HG03280 (cell line): ENCODE data around the gene PPIA.
"Not testable (repeated sequence)": the region's sequence is repeated elsewhere in the genome, so short reads cannot be mapped to it uniquely, and the experiment has no call there.

Experiments
- ATAC-seq: cut with Tn5 transposase; IDR thresholded peaks from one replicate; pipeline ENCODE4 v1.9.1; 2021; ENCODE audit warnings: mild to moderate bottlenecking, moderate library complexity; ENCODE audit not compliant: unreplicated experiment

Gene PPIA

DNA sequence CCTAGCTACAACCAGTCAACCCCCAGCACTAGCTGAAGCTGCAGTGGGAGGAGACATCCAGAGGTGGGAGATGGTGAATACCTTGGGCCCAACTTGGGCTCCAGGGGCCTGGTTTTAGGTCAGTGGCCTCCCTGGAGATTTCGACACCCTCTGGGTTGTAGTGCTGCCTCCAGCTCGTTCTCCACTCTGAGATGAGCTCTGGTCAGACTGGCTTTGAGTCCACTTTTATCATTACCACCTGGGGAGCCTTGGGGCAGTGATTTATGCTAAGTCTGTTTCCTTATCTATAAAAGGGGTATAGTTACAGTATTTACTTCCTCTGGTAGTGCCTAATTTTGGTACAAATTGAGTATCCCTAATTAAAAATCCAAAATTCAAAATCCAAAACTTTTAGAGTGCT lies 22.8 kb downstream of the PPIA start:
- ATAC-seq = no peak

DNA sequence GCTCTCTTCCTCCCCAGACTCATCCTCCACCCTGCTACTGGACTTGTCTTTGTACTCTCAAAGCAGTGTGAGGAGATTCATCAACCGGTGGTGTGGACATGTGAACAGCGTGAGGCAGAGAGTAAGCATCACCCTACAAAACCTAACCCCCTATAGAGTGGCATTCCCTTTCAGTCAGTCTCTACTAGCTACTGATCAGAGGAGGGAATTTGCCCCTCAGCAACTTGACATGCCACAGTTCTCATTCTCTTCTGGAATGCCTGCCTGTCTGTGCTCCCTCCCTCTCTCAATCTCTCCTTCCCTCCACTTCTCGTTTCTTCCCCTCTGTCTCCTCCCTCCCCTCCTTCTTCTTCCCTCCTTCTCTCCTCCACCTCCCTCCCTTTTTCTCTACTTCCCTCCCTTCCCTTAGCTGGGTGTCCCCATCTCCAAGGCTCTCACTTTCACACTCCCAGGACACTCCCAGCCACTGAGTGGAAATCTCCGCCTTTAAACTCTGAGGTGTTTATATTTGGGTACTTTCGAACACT lies 26.8 kb downstream of the PPIA start:
- no peak for ATAC-seq

GRCh38 chr7:44824894-44825526 lies 28.5 kb downstream of the PPIA start:
- ATAC-seq = no peak

GRCh38 chr7:44827567-44827966 lies 31.1 kb downstream of the PPIA start:
- ATAC-seq = no peak

GRCh38 chr7:44838751-44839150 lies 42.3 kb downstream of the PPIA start:
- no peak for ATAC-seq

GRCh38 chr7:44842675-44843074 lies 46.2 kb downstream of the PPIA start:
- ATAC-seq = not testable (repeated sequence)

DNA sequence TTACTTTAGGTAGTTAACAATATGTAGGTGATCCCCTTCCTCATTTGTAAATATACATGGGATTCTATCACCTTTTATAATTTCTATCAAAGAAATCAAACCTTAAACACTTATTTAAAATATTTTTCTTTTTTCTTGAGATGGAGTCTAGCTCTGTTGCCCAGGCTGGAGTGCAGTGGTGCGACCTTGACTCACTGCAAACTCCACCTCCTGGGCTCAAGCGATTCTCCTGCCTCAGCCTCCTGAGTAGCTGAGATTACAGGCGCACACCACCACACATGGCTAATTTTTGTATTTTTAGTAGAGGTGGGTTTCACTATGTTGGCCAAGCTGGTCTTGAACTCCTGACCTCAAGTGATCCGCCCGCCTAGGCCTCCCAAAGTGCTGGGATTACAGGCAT lies 47.0 kb downstream of the PPIA start:
- not testable (repeated sequence) for ATAC-seq

DNA sequence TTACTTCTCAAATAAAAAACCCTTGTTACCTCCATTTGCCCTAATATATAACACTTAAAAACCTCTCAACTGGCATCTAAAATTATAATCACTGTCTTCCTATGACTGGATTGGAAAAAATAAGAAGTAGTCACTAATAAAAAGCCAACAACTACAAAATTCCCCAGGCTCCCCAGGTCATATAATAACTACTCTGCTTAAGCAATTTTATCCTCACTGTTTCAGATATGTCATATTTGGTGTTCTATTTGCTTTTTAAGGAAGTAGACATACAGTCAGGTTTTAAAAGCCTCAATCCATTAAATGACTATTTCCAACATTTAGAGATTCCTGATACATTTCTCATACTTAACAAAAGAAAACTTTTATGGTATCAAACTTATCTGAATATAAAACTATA lies 49.0 kb downstream of the PPIA start:
- ATAC-seq = no peak

DNA sequence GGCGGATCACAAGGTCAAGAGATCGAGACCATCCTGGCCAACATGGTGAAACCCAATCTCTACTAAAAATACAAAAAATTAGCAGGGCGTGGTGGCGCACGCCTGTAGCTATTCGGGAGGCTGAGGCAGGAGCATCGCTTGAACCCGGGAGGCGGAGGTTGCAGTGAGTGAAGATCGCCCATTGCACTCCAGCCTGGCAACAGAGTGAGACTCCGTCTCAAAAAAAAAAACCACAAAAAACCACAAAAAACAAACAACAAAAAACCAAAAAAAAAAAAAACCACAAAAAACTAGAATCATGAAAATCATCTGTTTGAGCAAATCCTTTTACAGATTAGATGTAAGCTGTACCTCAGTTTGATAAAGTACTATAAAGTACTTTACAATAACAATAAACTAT lies 49.9 kb downstream of the PPIA start:
- ATAC-seq = not testable (repeated sequence)

- ATAC-seq = no peak
These were observed 50.5 kb downstream of the PPIA start for GRCh38 chr7:44846816-44847508.

DNA sequence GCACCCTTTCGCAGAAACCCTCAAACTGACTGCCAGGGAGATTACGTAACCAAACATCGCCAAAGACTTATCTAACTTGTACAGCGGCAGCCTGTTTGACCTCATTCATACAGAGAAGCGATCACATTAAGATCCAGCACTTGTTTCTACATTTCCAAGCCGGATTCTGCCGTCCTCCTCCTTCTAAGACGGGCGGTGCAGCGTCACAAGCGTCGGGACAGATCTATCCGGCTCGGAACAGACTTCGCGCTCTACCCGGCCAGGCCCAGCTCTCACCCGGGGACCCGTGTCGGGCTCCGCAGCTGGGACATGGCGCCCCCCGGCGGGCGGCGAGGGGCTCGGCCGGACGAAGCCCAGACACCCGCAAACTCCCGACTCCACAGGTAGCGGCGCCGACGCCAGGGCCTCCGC lies 51.0 kb downstream of the PPIA start:
- peak; percentile 65 for ATAC-seq

GRCh38 chr7:44847920-44848634 lies 51.6 kb downstream of the PPIA start, which contains the start of gene H2AZ2:
TSS of gene H2AZ2 (minus strand) at chr7:44848087. CDS start at chr7:44847971, 116 bp downstream.
- peak; percentile 85 for ATAC-seq

GRCh38 chr7:44849259-44849884 lies 52.9 kb downstream of the PPIA start:
- ATAC-seq = no peak

DNA sequence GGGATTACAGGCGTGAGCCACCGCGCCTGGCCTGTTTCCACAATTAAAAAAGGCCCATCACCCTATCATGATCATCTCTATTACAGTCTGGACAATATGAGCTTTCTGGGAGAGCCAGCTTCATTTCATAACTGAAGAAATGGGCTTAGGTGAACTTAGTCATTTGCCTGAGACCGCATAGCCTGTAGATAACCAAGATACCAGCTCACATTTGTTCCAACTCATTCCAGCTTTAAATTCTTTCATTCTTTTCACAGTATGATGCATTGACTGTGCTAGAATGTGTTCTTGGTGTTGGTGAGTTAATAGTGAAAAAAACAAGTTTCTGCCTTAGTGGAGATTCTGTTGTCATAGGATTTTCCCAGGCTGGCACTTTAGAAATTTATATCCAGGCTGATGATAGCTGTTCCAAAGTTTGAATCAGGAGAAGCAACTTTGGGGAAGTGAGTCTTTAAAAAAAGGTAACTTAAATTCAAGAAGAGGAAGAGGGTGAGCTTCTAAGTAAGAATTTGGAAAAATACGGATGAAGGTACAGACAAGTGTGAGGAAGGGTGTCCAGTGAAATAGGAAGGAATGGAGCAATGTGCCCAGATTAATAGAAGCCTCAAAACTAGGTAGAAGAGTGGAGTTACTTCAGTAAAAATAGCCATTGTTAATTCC lies 53.5 kb downstream of the PPIA start:
- no peak for ATAC-seq

- ATAC-seq = no peak
These were observed 56.1 kb downstream of the PPIA start for GRCh38 chr7:44852590-44852989.
